Stimulated activated CD4-positive, alpha-beta T cell treated with anti-CD3 and anti-CD28 coated beads, Interleukin-15, amount 100 ng/mL, for 48 hours (primary cell): Measurements from ENCODE around the gene TMPRSS7.

Experiments
- DNase-seq, 2 donors: peaks; one replicate each; pipeline ENCODE4 v3.0.0-alpha.2; 2020; ENCODE audit warnings: low read depth in 2 of 2

Gene TMPRSS7

DNA sequence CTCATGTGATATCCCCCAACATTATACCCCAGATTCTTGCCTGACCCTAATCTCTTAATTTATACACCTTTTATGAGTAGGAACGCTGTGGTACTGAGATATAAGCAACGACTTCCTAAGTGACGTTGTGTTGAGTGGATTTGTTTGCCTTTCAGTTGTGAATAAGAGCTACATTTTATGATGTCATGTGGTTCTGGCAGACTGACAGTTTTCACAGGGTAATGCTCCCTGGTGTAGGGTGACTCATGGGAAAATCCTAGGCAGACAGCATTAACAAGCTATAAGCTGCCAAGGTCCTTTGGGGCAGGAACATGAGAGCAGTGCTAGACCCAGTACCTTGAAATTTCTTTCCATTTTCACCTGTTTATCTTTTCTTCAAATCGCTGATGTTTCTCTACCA lies 62.8 kb downstream of the TMPRSS7 start:
- DNase-seq: peak in 1 of 2 donors; percentile 14

DNA sequence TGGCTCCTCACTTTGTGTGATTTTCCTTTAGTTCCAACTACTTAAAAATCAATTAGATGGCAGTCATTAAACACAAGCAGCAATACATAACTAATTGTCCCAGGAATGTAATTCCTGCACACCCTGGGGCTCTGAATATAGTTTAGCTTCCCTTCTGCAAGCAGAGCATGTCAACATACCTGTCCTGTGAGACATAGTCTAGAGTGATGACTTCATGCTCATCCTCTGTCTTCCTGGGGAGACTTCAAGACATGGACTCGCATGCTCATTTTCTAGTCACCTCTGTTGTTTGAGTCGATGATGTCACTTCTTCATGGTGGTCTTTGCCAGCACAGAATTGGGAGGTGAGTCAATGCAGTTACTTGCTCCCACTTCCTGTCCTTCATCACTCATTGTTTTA lies 67.4 kb downstream of the TMPRSS7 start:
- DNase-seq: no peak

DNA sequence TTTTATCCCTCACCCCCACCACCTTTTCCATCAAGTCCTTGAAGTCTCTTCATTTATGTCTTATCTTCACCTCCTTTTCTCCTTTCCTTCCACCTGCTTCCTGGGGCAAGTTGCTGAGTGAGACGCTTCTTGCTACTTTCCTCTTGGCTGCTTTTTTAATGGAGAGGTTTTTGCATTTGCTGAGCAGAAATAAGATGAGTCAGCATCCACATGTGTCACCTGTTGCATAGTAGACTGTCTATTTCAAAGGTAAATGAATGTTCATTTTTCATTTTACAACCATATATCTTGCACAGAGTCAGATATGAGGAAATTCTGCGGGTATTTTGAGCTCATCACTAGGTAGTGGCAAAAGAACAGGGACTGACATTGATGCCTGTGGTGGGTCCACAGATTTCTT lies 70.2 kb downstream of the TMPRSS7 start:
- DNase-seq: no peak

DNA sequence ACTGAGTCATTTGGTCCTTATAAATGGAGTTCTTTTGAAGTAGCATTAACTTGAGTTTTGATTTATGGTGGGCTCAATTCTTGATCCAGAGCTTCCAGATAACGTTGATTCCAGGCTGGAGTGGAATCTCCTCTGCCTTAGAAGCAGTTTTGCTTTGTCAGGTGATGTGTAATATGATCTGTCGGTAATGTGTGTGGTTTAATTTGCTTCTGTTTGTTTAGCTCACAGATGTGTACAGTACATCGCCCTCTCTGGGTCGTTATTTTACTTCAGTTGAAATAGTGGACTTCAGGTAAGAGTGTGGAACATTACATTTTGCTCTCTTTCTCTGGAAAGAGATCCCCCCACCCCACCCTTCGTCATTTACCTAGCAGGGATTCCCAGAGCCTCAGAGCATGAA lies 74.8 kb downstream of the TMPRSS7 start:
- DNase-seq: no peak

DNA sequence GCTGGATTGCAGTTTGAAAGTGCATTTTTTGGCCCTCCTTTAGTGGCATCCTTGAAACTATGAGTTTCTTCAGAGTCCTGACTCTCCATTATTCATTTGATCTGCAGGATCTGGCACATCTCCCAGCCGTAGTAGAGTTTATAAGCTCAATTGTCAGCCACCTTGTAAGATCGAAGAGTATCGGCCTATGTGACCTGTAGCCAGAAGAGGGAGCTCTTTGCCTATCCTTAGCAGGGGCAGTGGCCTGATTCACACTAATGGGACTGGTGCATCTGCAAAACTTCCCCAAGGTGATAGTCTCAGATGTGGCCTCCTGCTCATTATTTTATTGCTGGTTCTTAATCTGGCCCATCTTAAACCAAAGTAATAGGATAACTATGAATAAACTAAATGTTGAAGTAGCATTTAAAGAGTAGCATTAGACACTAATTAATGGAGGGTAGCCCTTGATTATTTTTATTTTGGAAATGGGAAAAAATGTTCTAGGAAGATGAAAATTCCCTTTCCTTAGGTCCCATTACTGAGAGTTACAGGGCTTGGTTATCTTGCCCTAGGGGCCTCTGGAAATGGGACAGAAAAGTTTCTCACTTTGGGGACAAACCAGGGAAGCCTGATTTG lies 77.4 kb downstream of the TMPRSS7 start:
- DNase-seq: peak; percentile 46 to 47

DNA sequence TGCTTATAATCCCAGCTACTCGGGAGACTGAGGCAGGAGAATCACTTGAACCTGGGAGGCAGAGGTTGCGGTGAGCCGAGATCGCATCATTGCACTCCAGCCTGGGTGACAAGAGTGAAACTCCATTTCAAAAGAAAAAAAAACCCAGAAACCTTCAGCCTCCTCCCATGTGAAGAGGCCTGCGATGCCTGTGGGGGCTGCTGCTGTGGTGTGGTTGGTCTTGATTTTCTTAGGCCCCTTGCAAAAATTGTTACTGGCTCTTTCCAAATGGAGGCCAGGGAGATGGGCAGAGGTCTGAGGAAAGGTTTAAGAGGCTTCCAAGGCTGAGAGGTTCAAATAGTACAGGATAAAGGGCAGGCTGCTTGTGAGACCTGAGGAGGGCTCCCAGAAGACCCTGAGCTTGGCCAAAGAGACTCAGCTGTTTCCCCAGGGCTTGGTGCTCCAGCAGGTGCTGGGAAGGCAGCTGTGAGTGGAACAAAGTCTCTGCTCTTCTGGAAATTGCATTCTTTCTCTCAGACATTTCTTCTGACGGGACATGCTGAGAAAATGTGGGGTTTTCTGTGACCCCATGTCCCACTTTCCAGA lies 80.1 kb downstream of the TMPRSS7 start:
- no peak for DNase-seq

DNA sequence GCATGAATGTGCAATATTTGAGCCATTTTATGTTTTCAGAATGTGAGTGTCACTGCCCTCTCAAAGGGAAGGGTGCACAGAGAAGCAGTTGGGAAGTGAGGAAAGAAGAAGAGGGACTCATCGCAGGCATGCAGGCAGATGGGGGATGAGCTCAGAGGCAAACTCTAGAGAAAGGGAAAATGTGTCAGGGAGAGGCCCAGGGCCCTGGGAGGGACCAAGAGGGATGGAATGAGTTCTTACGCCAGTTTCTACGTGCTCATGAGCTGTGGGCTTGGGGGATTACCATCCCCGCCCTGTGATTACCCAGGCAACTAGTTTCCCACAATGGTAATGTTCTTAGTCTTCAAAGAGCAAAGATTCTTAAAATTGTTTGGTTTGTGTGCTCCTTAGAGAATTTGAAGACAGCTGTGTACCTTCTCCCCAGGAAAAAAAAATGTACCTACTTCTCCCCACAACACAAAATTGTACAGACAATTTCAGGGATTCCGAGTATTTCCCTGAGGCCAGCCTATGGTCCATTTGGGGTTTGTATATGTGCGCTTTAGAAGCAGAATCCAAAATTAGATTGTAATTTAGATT lies 80.7 kb downstream of the TMPRSS7 start:
- DNase-seq: no peak

DNA sequence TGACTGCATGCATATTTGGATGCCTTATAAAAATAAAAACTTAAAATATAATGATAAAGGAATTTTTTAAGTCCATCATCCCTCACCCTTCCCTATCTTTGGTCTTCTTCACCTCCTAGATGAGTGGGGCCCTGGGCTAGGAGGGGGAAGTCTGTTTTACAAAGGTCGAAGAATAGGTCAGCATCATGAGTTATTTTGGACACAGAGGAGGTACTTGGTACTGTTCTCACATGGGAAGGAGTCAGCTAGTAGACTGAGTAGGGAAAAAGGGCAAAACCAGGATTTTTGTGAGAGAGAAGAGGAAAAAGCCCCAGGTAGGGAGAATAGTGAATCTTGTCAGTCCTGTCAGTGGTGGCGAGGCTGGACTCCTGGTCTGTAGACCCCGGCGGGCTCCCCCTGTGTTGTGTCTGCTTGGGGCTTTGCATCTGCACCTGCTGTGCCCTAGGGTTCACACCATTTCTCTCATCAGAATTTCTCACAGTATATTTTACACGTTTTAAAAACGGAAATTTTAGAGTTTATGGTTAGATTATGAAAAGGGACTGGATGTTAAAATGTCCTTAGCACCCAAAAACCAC lies 81.4 kb downstream of the TMPRSS7 start:
- DNase-seq: no peak

DNA sequence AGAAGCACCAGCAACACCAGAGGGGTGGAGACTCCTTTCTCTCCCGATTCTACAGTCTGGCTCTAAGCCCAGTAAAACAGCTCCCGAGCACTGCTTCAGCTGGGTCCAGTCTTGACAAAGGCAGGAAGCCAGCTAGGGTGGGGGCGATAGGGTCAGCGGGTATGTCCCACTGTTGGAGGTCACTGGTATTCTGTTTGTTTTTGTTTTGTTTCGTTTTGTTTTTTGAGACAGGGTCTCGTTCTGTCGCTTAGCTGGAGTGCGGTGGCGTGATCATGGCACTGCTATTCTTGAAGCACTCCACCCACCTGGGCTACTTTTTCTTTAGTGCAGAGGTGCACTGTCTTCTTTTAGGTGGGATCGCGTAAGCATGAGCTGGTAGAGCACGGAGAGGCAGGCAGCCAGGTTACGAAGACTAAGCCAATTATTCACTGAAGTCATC lies 82.2 kb downstream of the TMPRSS7 start:
- no peak for DNase-seq

DNA sequence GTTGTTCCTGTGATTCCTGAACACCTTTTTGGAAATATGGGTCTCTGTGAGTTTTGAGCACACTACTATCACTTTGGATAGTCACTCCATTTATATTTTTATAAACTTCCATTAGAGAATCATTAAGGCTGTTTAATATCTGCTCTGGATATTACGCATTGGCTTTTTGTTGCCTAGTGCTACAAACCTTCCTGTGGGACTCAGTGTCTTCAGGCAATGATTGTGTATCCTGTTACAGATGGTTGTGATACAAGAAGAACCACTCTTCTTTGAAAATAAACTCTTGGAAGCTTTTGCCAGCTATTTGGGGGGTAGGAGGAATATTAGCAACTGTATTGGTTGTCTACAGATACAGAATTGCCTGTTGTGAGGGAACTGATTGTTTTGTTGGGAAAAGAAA lies 82.9 kb downstream of the TMPRSS7 start:
- DNase-seq: no peak

DNA sequence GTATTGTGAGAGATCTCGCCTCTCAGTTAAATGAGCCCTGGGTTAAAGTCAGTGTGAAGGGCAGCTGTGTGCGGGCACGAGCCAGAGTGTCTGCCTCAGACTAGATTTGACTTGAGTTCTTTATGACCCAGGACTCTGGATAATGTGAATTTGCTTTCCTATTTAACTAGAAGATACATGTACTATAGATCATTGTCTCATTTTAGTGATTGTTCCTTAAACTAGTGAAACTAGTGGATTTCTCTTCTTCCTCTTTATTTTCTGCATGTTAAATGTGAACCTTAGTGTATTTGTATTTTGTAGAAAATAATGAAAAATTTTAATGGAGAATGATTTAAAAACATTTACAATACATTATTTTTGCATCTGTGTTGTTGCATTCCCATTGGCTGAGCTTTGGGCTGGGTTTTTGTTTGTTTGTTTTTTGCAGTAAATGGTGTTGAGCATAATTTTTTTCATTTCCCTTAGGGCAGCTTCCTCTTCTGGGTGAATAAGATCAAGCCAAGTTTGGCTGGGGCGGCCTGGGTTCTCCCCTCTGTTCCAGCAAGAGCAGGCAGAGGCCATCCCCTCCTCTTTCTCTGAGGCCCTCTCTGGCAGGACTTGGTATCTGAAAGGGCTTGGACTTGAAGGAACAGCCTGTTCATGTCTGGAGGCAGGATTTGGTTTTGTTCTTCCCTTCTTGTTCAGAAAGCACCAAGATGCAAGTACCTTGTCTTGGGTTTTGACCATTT lies 83.5 kb downstream of the TMPRSS7 start:
- no peak for DNase-seq

DNA sequence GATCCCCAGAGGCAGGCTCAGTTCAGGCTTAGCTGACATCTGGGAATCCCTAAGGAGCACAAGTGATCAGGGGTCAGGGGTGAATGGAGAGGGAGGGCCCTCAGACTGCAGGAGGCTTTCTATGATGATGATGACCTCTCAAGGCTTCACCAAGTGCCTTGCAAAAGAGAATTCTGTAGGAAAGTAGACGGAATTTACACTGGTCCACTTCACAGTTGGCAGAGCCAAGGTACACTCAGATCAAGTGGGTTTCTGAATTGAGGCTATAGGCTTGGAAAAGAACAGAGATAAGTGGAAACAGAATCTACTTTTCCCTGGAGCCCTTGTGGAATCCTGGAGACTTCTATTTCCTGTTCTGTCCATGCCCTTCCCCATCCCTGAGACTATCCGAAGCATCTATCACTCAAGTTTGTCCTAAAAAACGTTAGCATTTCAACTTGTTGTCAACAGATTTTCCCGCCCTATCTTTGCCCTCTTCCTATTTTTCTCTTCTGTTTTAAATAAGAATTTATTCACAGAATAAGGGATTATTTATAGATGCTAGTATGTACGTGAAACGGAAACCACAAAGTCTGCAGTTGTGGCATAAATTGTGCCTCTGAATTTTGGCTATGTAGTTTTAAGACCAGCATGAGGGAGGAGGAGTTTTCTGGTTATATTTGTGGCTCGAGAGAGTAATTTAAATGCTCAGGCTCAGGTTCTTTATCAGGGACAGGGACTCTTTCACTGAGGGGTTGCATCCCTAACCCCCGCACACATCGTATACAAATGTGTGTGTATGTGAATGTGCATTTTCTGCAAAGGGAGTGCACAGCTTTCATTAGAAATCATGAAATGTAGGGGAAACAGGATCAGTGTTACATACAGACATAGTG lies 85.7 kb downstream of the TMPRSS7 start:
- DNase-seq: no peak

DNA sequence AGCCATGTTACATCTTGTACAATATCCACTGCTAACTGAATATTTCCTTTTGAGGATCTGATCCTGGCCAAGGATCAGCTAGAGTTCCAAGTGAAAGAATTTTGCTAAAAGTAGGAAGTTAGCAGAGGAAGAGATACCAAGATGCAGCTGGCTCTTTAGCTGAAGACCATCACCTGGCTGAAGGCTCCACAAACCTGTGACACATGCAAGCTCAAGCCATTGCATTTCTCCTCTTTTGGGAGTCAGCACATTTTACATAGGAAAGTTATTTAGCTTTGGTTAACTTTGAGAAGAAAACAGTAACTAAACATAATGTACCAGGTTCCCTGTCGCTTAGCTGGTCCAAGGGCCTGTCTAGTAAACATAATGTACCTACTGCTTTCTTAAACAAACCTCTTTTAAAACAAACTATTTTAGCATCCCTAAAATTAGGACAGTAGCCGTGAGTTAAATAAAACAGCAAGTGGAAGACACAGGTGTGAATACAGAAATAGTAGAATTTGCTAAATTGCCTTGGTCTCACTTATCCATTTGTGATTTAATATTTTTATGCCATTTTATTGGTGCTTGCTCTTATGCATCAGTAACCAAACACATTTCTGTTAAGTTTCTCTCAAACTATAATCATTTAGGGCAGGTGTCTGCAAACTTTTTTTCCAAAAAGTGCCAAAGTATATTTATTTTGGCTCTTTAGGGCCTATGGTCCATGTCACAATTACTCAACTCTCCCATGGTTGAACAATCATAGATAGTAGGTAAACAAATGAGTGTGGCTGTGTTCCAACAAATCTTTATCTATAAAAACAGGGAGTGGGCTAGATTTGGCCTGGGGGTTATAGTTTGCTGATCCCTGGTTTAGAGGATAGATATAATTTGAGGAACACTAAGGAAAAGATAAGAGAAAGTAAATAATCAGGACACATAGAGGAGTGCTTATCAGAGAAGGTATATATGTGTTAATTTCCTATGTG lies 87.3 kb downstream of the TMPRSS7 start:
- no peak for DNase-seq

DNA sequence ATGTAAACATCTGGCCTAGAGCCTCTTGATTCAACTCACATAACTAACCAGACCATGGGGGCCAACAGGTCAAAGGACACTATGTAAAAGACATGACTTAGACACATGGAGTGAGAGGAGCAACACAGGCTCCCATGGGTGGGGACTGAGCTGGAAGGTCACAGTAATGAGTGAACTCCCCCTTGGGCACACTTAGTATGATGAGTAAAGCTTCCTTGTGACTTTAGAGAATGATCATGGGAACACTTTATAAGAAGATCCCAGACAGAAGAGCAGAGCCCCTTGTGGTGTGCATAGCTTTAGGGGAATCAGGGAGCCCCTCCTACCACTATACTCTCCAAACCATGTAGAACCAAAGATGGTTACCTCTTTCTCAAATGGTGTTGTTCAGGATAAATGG lies 88.3 kb downstream of the TMPRSS7 start:
- DNase-seq: no peak

DNA sequence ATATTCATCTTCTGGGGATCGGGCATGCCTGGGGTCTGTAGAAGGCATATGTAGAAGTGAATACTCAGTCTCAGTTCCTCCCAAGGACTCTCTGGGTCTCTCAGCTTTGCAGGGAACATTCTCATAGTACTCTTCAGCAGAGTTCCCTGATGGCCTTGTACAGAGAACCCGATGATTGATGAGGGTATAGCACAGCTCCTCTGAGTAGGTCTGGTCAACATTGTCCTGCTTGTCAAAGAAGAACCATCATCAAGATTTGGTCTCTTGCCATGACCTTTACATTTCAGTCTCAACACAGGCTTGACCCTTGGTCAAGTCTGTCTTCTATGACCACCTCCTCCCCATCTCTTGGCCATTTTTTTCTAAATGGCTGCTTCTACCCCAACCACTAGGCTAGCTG lies 89.0 kb downstream of the TMPRSS7 start:
- DNase-seq: no peak

DNA sequence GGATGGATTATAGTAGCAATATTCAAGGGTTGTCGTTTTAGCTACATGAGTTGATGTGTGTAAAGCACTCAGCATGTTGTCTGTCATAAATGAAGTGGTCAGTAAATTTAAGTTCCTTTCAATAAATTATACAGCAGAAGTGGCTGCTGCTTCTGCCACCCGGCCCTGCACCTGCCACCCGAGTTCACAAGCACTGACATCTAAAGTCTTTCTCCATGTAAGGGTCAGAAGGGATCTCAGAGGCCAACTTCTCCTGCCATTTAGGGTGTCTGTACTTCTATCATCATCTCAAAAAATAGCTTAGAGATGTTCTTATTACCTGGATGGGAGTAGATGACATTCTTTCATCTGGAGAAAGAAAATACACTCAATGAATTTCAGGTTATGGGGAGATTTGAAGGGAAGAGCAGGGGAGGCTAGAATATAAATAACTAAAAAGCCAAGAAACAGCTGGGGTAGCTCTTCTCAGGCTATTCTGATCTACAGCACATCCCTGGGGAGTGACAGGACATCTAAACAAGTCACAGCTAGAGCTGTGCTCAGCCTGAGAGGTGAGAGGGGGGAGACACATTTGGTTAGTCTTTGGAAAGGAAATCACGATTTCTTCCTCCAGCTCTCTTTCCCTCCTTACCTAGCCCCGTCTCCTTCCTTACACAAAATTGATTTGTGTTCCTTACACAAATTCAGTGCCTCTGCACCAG lies 90.5 kb downstream of the TMPRSS7 start:
- no peak for DNase-seq

DNA sequence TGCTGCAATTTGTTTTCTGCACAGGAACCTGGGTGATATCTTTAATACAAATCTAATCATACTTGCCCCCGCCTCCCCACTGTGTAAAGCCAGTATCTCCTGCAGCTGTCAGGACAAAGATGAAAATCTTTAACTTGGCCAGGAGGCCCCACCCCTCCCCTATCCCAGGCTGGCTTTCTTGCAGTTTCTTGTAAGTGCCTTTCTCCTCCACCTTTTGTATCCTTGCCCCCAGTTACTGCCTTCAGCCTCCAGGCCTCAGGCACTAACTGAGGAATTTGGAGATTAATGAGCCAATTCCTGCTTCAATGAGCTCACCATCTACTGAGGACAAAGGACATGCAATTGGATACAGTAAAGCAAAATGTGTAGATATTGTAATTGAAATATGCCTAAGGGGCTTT lies 92.0 kb downstream of the TMPRSS7 start:
- DNase-seq: no peak

DNA sequence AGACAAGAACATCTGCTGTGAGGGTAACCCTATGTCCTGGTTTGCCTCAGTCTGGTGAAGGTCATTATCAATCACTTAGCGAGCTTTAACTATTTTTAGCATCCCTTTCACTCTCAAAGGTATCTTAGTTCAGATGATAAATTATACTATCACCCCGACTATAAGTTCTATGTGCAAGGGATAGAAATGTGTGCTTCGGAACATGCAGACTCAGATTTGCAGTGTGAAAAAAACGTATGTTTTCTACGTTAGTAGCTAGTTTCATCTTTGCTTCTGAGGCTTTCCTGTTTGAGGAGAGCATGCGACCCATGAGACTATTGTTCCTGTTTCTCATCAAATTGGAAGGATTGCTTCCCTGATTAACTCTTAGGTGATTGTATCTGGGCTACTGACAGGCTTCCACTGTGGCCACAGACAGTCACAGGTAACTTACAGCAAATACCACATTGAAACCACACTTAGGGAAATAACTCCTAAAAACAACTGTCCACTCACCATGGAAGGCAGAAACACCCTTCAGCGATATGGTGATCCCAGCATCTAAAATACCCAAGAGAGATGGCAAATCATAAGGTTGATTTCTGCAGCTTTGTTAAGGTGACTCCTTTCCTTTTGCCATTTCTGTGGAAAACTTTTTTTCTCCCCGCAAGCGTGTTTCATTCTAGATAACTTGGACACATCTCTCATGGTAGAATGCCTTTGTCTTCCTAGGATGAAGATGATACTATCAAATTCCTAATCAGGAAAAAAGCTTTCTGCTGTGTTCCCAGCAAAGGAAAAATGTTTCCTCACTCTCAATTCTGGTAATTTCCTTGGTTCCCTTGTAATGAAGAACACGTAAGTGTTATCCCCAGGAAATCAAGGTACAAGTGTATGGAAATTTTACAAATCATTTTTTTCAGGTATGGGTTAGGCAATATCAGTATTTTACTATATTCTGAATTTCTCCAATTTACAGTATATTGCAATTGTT lies 93.3 kb downstream of the TMPRSS7 start:
- no peak for DNase-seq
